Measurements from ENCODE around the gene PCIF1. TPM values are rescaled to one million over a fixed set of nuclear protein-coding genes. Genes with fewer than 3 reads are reported as not detected.
A peak's percentile ranks its signal among the peaks of the same experiment; 100 is the strongest.
"Not testable (repeated sequence)": the region's sequence is repeated elsewhere in the genome, so short reads cannot be mapped to it uniquely, and the experiment has no call there.

PCIF1 gene
- total and polyA plus RNA-seq, 10 donors, result 25.1 to 61.9 (median 45.9) TPM

DNA sequence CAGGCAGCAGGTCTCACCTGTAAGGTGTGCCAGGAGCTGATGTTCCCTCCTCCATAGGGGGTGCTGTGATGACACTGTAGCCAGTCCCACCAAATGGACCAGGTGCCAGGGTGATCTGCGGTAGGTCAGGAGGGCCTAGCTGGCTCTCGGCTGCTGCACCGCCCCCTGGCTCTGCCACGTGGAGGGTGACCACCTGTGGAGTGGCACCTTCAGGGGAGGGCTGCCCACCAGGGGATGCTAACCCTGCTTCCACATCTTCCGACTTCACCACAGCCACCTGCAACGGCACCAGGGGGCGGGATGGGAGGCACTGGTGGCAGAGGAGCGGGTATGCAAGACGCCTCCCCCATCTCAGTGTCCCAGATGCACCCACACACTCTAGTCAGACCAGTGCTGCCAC lies 19.2 kb downstream of the PCIF1 start:
- peaks cover 0 to 1% (median 0%) of the 10 kb centered on the region in 8 donors for H3K9me3 ChIP-seq
- TF ChIP-seq POLR2A (IDR thresholded peaks at IDR 0.05), result no peak
- peak in 2 of 3 donors; percentile 55 to 74 for TF ChIP-seq POLR2AphosphoS5 (IDR thresholded peaks at IDR 0.05)
- H3K4me3 ChIP-seq, result no peak overlapping the region
- DNase-seq, result peak; percentile 75
- H3K36me3 ChIP-seq, result peaks cover 1 to 97% (median 82%) of the 10 kb centered on the region in 6 donors
- H3K27me3 ChIP-seq (replicated peaks in 1 of 7), result no peaks in the 10 kb centered on the region
- 88 to 97% (median 94%) methylated on average over 9 of the region's 9 CpGs for WGBS, 5 donors
- no peak overlapping the region for H3K27ac ChIP-seq
- intact Hi-C loops (cut with DNase I; ENCODE audit: low total_unique reads), result no loop called here
- H3K4me1 ChIP-seq, result peaks cover 0 to 12% (median 2%) of the 10 kb centered on the region in 6 donors

DNA sequence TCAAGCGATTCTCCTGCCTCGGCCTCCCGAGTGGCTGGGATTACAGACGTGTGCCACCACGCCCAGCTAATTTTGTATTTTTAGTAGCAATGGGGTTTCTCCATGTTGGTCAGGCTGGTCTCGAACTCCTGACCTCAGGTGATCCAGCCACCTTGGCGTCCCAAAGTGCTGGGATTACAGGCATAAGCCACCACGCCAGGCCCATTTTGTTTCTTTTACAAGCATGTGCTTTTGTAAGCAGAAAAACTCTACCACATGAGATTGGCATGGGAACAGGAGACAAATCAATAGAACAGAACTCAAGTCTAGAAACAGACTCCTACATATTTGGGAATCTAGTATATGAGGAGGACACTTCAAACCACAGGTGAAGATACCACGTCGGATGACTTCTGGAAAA lies 21.8 kb downstream of the PCIF1 start:
- H3K27ac ChIP-seq; H3K9me3 ChIP-seq; H3K4me3 ChIP-seq; H3K27me3 ChIP-seq (replicated peaks in 1 of 7); intact Hi-C loops (cut with DNase I; ENCODE audit: low total_unique reads); H3K4me1 ChIP-seq: not testable (repeated sequence)
- peak in 1 of 3 donors; percentile 2 for TF ChIP-seq POLR2AphosphoS5 (IDR thresholded peaks at IDR 0.05)
- peak; percentile 13 for DNase-seq
- WGBS, 5 donors, result 89 to 97% (median 94%) methylated on average over 10 of the region's 10 CpGs
- H3K36me3 ChIP-seq, result peaks cover 15 to 97% (median 82%) of the 10 kb centered on the region in 6 donors

DNA sequence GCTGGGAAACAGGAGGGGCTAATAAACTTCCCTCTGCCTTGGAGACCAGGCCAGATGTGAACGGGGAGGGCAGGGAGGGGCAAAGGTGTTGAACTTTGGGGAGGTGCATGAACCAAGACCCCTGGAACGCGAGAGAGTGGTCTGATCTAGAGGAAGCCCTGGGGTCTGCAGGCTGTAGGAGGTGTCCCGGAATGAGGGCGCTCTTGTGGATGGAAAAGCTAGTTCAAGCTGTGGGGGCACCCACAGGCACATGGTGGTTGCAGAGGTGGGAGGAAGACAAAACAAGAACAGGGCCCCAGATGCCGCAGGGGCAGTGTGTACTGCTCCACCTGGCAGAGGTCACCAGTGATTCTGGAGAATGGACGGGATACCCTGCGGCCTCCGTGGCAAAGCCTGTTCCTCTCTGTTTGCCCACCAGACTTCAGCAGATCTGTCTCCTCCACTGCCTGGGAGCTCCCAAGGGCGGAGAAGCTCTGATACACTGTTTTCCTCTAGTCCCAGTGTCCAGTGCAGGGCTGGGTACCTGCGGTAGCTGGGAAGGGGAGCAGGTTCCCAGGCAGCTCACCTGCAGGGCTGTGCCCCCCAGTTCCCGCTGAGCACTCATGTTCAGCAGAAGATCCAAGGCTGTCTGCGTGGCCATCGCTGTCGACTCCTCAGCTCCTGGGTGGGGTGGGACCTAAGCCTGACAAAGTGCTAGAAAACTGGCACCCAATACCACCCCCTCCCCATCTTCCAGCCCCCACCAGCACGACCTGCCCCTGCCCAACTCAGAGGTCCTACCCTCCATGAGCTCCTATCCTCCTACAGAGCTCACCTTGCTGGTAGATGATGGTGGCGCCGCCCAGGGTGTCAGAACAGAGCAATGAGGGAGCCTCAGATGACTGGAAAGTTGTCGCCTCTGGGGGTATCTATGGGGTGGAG lies 22.8 kb downstream of the PCIF1 start:
- intact Hi-C loops (cut with DNase I; ENCODE audit: low total_unique reads), result no loop called here
- peak in 1 of 3 donors; percentile 27 for TF ChIP-seq POLR2AphosphoS5 (IDR thresholded peaks at IDR 0.05)
- TF ChIP-seq POLR2A (IDR thresholded peaks at IDR 0.05), result no peak
- no peaks in the 10 kb centered on the region for H3K4me1 ChIP-seq
- no peaks in the 10 kb centered on the region for H3K27me3 ChIP-seq (replicated peaks in 1 of 7)
- no peak overlapping the region for H3K27ac ChIP-seq
- H3K4me3 ChIP-seq, result no peak overlapping the region
- H3K36me3 ChIP-seq, result peaks cover 15 to 97% (median 82%) of the 10 kb centered on the region in 6 donors
- 89 to 92% (median 90%) methylated on average over 19 of the region's 19 CpGs for WGBS, 5 donors
- peak; percentile 61 for DNase-seq
- peaks cover 0 to 7% (median 0%) of the 10 kb centered on the region in 8 donors for H3K9me3 ChIP-seq

DNA sequence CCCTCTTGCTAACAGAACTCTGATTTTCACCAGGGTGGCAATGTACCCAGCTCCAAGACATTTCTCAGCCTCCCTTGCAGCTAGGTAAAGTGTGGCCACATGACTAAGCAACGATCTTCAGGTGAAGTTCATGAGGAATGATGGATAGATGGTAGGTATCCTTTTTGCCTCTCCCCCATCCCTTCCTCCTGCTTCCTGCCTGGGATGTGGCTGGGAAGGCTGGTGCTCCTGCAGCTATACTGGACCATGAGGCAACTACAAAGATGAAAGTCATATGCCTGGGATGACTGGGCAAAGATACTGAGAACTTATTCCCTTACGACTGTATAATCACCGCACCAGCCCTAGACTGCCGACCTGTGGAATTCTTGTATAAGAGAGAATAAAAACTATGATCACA lies 24.1 kb downstream of the PCIF1 start:
- TF ChIP-seq POLR2A (IDR thresholded peaks at IDR 0.05) (no peak), POLR2AphosphoS5 (IDR thresholded peaks at IDR 0.05) (no peak)
- TF ChIP-seq, protein P1, sequence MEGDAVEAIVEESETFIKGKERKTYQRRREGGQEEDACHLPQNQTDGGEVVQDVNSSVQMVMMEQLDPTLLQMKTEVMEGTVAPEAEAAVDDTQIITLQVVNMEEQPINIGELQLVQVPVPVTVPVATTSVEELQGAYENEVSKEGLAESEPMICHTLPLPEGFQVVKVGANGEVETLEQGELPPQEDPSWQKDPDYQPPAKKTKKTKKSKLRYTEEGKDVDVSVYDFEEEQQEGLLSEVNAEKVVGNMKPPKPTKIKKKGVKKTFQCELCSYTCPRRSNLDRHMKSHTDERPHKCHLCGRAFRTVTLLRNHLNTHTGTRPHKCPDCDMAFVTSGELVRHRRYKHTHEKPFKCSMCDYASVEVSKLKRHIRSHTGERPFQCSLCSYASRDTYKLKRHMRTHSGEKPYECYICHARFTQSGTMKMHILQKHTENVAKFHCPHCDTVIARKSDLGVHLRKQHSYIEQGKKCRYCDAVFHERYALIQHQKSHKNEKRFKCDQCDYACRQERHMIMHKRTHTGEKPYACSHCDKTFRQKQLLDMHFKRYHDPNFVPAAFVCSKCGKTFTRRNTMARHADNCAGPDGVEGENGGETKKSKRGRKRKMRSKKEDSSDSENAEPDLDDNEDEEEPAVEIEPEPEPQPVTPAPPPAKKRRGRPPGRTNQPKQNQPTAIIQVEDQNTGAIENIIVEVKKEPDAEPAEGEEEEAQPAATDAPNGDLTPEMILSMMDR (IDR thresholded peaks at IDR 0.05 in 8 of 11, conservative IDR thresholded peaks at IDR 0.05 in 3 of 11), result no peak
- H3K4me1 ChIP-seq, result peaks cover 0 to 5% (median 0%) of the 10 kb centered on the region in 6 donors
- H3K27me3 ChIP-seq (replicated peaks in 1 of 7), result no peaks in the 10 kb centered on the region
- no peak overlapping the region for H3K27ac ChIP-seq
- H3K9me3 ChIP-seq, result peaks cover 0 to 7% (median 0%) of the 10 kb centered on the region in 8 donors
- peak; percentile 8 for DNase-seq
- 93 to 98% (median 97%) methylated on average over 4 of the region's 4 CpGs for WGBS, 5 donors
- no peak overlapping the region for H3K4me3 ChIP-seq
- H3K36me3 ChIP-seq, result peaks cover 21 to 97% (median 82%) of the 10 kb centered on the region in 6 donors
- intact Hi-C loops (cut with DNase I; ENCODE audit: low total_unique reads), result no loop called here

DNA sequence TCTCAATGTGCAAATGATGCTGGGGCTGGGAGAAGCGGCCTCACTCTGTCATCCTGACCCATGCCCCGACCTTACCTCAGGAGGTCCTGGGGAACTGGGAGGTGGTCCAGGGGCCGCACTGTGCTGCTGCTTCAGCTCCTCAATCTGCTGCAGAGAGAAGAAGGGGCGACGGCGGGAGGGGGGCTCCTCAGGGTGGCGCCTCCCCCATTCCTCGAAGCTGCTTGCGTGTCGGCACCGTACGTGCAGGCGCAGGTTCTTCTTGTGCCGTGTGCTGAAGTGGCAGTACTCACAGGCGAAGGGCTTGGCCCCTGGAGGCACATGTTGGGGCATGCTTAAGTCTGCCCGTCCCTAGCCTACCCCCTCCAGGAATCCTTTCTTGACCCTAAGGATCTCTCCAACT lies 24.6 kb downstream of the PCIF1 start:
- Histone ChIP-seq H3K36me3 (peaks cover 21 to 97% (median 85%) of the 10 kb centered on the region in 6 donors), H3K27me3 (replicated peaks in 1 of 7) (no peaks in the 10 kb centered on the region), H3K9me3 (peaks cover 0 to 7% (median 0%) of the 10 kb centered on the region in 8 donors), H3K27ac (no peak overlapping the region), H3K4me1 (peaks cover 0 to 5% (median 0%) of the 10 kb centered on the region in 6 donors), H3K4me3 (no peak overlapping the region)
- intact Hi-C loops (cut with DNase I; ENCODE audit: low total_unique reads), result no loop called here
- TF ChIP-seq, protein P1 (IDR thresholded peaks at IDR 0.05 in 8 of 11, conservative IDR thresholded peaks at IDR 0.05 in 3 of 11), result no peak
- TF ChIP-seq POLR2AphosphoS5 (IDR thresholded peaks at IDR 0.05) (peak in 2 of 3 donors; percentile 11 to 39), POLR2A (IDR thresholded peaks at IDR 0.05) (no peak)
- DNase-seq, result peak; percentile 64
- 92 to 96% (median 93%) methylated on average over 7 to 16 of the region's 16 CpGs for WGBS, 5 donors

Measured in spleen (tissue), 11 donors.